HL-60 (cell line): Measurements from ENCODE around the gene FLOT2.
A peak's percentile ranks its signal among the peaks of the same experiment; 100 is the strongest.

Experiments
- DNase-seq, 2 experiments: peaks; one replicate each; pipeline ENCODE4 v3.0.0-alpha.2; 2010 to 2020; ENCODE audit warnings: low read depth in 1 of 2, low spot score in 1 of 2
- H3K27ac ChIP-seq: fragments of 250-450 bp; sonication (Bioruptor Pico); replicated peaks from 2 replicates; pipeline ENCODE4 v1.5.1; 2020; ENCODE audit warnings: mild to moderate bottlenecking, moderate library complexity
- H3K27me3 ChIP-seq: fragments of 250-450 bp; sonication (Bioruptor Pico); 2 replicates; pipeline ENCODE4 v1.5.1; 2021; ENCODE audit warnings: mild to moderate bottlenecking, moderate library complexity; ENCODE audit not compliant: insufficient read depth, poor library complexity, severe bottlenecking
- H3K4me3 ChIP-seq: replicated peaks from 2 replicates; pipeline ENCODE4 v1.5.1; 2011; ENCODE audit warnings: mild to moderate bottlenecking, control low read depth, low read length; ENCODE audit not compliant: insufficient read depth
- CTCF ChIP-seq: IDR thresholded peaks from one replicate; pipeline ENCODE4 v1.5.1; 2011; ENCODE audit warnings: low read length, control low read depth, inconsistent platforms; ENCODE audit not compliant: insufficient read depth
- GABPA ChIP-seq: IDR thresholded peaks from 2 replicates; pipeline ENCODE4 v1.6.1; 2012; ENCODE audit warnings: low read depth
- POLR2AphosphoS5 ChIP-seq: IDR thresholded peaks from 2 replicates; pipeline ENCODE4 v1.6.1; 2012; ENCODE audit warnings: low read depth
- REST ChIP-seq: IDR thresholded peaks from 2 replicates; pipeline ENCODE4 v1.6.1; 2012; ENCODE audit warnings: low read depth; ENCODE audit not compliant: insufficient replicate concordance
- SPI1 ChIP-seq: IDR thresholded peaks from 2 replicates; pipeline ENCODE4 v1.6.1; 2012; ENCODE audit warnings: low read depth, mild to moderate bottlenecking, borderline replicate concordance

Gene FLOT2

GRCh38 chr17:28928061-28928460 lies 30.5 kb upstream of the FLOT2 start:
- no peaks in the 10 kb centered on the region for H3K27me3 ChIP-seq
- TF ChIP-seq SPI1 (no peak), REST (no peak), CTCF (no peak), POLR2AphosphoS5 (no peak), GABPA (no peak)
- DNase-seq = peak in 1 of 2 experiments; percentile 10
- no peak overlapping the region for H3K27ac ChIP-seq
- no peak overlapping the region for H3K4me3 ChIP-seq

GRCh38 chr17:28926786-28927185 lies 29.3 kb upstream of the FLOT2 start:
- H3K27me3 ChIP-seq = no peaks in the 10 kb centered on the region
- TF ChIP-seq SPI1 (no peak), GABPA (no peak; the same call in 1 of the 2 replicates), POLR2AphosphoS5 (no peak), REST (no peak), CTCF (no peak)
- DNase-seq = no peak
- peak overlapping the region; percentile 60 for H3K27ac ChIP-seq
- H3K4me3 ChIP-seq = no peak overlapping the region

- Histone ChIP-seq H3K4me3 (no peak overlapping the region), H3K27ac (peak overlapping the region; percentile 60), H3K27me3 (no peaks in the 10 kb centered on the region)
- DNase-seq = peak in 1 of 2 experiments; percentile 13
- TF ChIP-seq GABPA (no peak), SPI1 (no peak; the same call in 1 of the 2 replicates), POLR2AphosphoS5 (no peak), CTCF (no peak), REST (no peak)
Observed at GRCh38 chr17:28926366-28926765, 28.8 kb upstream of the FLOT2 start.
